GM18873 (cell line): ENCODE data around the gene SERPINH1.

Experiments used
- ATAC-seq: cut with Tn5 transposase; IDR thresholded peaks from one replicate; pipeline ENCODE4 v1.9.1; 2021; ENCODE audit warnings: mild to moderate bottlenecking, moderate library complexity, moderate number of reproducible peaks; ENCODE audit not compliant: unreplicated experiment, low FRiP score

SERPINH1 gene

GRCh38 chr11:75554258-75555022 lies 7.6 kb upstream of the SERPINH1 start:
- ATAC-seq: no peak

DNA sequence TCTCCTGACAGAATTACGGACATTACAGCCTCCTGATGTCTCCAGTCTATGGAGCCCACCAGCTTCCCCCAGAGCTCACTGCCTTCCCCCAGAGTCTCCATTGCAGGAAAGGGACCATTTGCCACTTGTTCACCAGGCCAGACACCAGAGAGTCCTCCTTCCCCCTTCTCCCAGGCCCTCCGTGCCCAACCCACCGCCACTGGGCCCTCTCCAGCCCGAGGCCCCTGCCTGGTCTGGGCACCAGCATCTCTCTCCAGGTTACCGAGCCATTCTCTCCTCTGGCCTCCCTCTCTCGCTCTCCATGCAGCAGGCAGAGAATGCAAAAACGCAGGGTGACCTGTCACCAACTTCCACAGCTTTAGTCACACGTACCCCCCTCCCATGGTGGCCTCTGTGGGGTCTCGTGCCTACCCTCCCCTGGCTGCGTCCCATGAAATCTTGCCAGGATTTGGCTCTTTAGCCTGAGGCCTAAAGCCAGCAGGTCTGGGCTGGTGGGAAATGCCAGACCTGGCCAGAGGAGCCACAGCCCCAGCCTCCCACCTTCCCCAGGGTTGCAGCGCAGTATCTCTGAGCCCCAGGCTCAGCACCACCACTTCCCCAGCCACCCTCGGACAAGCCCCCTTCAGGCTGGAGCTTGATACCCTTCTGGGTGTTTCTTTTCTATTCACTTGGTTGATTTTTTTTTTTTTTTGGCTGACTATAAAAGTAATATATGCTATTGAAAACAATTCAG lies 6.8 kb upstream of the SERPINH1 start:
- ATAC-seq: no peak

GRCh38 chr11:75556275-75556674 lies 5.8 kb upstream of the SERPINH1 start:
- ATAC-seq: no peak

DNA sequence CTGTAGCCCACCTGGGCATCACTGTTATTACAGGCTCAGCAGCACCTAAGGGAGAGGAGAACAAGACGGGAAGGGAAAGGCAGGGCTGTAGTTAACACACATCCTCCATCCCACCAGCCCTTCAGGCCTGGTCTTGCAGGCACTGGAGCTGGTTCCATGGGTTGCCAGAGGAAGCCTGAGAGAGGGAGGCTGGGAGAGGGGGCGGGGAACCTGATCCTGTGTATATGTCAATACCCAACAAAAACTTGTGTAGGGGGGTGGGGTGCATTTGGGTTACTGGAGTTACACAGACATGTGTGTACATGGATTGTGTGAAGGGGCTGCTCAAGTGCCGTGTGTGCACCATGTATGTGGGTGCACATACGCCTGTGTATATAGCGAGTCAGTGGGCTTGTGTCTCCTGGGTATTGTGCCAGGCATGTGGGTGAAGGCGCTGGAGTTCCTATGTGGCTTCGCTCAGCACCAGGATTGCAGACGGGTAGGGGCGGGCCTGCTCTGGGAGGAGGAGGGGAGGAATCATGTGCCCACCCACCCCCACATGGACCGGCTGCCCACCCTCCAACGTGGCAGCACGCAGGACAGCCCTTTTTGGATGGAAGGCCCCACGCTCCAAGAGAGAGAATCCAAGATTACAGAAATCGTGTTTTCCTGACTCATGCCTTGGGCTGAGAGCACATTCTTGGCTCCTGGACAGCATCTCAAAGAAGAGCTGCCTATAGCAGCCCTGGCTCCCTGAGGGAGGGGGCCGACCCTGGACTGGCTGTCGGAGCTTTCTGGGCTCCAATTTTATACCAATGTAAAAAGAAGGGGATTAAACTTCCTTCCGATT lies 4.2 kb upstream of the SERPINH1 start:
- no peak for ATAC-seq

- no peak for ATAC-seq
Measured at GRCh38 chr11:75558939-75559843, 2.9 kb upstream of the SERPINH1 start.

DNA sequence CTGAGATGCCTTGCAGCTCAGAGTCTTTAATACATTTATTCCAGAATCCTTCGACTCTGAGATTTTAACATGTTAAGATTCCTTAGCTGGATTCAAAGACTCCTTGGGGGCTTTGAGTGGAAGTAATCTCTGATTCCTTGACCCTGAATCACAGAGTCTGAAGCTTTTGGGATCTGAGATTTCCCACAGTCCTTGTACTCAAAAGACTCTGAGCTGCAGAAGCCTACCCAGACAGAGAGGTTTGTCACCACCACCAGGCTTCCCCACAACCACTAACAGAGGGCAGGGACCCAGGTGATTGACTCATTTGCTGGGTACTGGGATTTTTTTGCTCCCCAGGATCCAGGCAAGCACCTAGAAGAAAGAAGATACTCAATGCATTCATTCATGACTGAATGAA lies 1.4 kb upstream of the SERPINH1 start:
- no peak for ATAC-seq

- no peak for ATAC-seq
Measured at GRCh38 chr11:75561426-75562047, 516 bp upstream of the SERPINH1 start.

- ATAC-seq: no peak
Measured at GRCh38 chr11:75562836-75563484, 907 bp downstream of the SERPINH1 start.

DNA sequence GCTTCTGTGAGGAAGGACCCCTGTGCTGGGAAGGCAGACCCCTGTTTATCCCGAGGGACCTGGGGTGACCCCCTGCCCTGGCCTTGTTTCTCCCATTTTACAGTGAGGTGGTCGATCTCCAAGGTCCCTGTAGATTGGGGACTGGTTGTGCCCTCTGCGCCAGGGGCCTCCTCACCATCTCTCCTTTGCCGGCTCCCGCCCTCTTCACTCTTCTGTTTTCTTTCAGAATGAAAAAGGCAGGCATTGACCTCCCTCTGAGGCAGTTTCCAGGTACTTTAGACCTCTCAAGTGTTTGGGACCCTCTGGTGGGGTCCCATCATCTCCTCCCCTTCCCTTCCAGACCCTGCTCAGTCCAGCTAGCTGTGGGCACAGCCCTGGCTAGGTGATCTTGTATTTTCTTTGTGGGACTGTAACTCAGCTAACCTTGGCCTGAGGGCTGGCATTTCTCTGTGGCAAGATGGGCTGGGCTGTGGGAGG lies 1.5 kb downstream of the SERPINH1 start:
- ATAC-seq: no peak

- ATAC-seq: no peak
Measured at GRCh38 chr11:75563978-75564552, 2.0 kb downstream of the SERPINH1 start.

DNA sequence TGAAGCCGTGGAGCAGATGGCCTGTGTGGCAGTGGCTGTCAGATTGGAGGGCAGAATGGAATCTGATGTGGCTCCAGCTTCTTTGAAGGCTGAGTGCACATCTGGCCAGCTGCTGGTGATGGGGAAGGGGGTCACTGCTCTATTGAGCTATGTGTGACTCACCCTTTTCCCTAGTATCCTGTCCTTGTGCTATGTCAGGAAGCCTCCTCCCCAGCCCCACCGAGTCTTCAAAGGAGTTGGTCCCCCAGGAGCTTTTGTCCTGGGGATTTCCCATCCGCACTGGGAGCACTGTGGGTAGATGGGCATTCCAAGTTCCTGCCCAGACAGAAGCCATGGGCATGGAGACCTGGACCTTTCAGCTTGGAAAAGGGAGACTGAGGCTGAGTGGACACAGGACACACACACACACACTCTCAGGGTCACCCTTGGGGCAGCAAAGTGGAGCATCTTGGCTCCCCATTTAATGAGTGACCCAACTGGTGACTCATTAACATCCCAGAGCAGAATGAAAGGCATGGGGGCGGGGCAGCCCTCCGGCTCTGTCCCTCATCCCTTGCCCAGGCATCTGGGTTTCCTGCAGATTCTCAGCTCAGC lies 3.3 kb downstream of the SERPINH1 start:
- no peak for ATAC-seq

DNA sequence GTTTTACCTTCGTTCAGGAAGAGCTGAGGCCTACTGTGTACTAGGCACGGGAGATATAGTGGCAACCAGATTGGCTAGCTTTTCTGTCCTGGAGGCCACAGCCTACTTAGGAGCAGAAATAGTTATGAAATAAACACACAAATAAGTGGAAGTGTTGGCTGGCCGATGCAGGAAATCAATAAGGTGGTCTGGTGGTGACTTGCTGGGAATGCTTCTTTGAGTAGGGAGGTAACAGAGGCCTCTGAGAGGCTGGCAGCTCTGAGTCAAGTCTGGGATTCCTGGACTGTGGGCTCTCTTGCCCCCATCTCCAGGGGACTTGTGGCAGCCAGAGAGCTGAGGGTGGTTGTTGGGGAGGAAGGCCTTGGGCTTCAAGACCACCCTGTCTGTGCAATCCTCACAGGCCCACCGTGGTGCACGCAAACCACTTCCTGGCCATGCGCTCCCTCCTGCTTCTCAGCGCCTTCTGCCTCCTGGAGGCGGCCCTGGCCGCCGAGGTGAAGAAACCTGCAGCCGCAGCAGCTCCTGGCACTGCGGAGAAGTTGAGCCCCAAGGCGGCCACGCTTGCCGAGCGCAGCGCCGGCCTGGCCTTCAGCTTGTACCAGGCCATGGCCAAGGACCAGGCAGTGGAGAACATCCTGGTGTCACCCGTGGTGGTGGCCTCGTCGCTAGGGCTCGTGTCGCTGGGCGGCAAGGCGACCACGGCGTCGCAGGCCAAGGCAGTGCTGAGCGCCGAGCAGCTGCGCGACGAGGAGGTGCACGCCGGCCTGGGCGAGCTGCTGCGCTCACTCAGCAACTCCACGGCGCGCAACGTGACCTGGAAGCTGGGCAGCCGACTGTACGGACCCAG lies 4.1 kb downstream of the SERPINH1 start:
- no peak for ATAC-seq

DNA sequence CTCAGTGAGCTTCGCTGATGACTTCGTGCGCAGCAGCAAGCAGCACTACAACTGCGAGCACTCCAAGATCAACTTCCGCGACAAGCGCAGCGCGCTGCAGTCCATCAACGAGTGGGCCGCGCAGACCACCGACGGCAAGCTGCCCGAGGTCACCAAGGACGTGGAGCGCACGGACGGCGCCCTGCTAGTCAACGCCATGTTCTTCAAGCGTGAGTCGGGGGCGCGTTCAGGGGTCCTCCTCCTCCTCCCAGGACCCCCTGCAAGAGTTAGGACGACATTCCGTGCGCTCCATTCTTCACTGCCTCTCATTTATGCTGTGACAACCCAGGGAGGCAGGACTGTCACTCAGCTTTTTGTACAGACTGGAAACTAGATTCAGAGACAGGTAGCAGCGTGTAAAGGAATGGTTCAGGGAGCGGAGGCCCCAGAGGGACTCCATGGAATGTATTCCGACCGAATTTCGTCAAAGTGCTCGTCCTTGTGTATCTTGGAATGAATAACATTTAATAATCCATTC lies 4.8 kb downstream of the SERPINH1 start:
- no peak for ATAC-seq

GRCh38 chr11:75567971-75568370 lies 5.9 kb downstream of the SERPINH1 start:
- no peak for ATAC-seq

DNA sequence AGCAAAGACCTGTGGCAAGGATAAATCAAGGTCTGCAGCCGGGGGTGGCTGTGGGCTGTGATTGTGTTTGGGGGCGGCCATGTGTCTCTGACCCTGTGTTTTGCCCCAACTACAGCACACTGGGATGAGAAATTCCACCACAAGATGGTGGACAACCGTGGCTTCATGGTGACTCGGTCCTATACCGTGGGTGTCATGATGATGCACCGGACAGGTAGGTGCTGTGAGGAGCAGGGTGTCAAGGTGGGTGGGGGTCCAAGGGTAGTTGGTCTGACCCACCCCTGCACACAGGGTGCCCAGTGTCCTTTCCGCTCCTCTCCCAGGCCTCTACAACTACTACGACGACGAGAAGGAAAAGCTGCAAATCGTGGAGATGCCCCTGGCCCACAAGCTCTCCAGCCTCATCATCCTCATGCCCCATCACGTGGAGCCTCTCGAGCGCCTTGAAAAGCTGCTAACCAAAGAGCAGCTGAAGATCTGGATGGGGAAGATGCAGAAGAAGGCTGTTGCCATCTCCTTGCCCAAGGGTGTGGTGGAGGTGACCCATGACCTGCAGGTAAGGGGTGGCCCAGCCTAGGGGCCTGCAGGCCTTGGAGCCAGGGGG lies 6.7 kb downstream of the SERPINH1 start:
- no peak for ATAC-seq

DNA sequence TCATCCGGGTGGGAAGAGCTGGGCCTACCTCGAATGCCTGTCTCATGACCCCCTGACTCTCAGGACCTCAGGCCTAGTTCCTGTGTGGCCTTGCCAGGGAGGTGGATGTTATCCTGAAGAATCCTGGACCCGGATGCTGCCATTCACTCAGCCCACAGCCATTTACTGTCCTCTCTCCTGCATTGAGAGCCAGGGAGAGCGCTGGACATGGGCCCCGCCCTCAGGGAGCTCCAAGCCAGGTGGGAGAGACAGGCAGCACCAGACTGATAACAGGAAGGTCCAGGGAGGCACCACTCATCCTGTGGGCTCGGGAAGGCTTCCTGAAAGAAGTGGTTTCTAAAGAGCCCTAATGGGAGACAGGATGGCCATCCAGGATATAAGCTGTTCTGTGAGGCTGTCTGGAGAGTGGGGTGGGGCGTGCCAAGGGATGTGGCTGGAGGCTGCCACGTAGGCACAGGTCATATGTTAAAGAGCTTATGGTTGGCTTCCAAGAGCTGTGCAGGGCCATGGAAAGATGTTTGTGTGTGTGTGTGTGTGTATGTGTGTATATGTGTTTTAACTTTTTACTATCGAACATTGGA lies 8.6 kb downstream of the SERPINH1 start:
- no peak for ATAC-seq
